GM21367 (cell line): ENCODE data around the gene ITPR3.
"Not testable (repeated sequence)": the region's sequence is repeated elsewhere in the genome, so short reads cannot be mapped to it uniquely, and the experiment has no call there.

Experiments used
- ATAC-seq: cut with Tn5 transposase; IDR thresholded peaks from one replicate; pipeline ENCODE4 v1.9.1; 2021; ENCODE audit not compliant: unreplicated experiment

Gene ITPR3

GRCh38 chr6:33590531-33591198, 30.5 kb upstream of the ITPR3 start:
- no peak for ATAC-seq

- ATAC-seq: no peak
Measured at GRCh38 chr6:33591424-33592032, 29.6 kb upstream of the ITPR3 start.

DNA sequence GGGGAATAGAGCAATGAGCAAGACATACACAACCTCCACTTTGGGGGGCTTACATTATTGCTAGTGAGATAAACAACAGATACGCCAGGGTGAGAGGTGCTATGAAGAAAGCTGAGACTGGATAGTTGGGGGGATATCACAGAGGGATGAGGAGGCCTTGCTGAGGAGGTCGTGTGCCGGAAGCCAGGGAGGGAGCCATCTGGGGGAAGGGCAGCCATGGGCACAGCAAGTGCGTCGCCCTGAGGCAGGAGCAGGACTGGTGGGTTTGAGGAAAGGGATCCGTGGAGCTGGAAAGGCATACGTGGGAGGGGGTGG, 28.9 kb upstream of the ITPR3 start:
- ATAC-seq: no peak

GRCh38 chr6:33592595-33593413, 28.3 kb upstream of the ITPR3 start:
- ATAC-seq: peak; percentile 42

- ATAC-seq: no peak
Measured at GRCh38 chr6:33593414-33593727, 27.8 kb upstream of the ITPR3 start.

GRCh38 chr6:33595001-33595846, 25.9 kb upstream of the ITPR3 start:
- no peak for ATAC-seq

- ATAC-seq: not testable (repeated sequence)
Measured at GRCh38 chr6:33596894-33597293, 24.2 kb upstream of the ITPR3 start.

DNA sequence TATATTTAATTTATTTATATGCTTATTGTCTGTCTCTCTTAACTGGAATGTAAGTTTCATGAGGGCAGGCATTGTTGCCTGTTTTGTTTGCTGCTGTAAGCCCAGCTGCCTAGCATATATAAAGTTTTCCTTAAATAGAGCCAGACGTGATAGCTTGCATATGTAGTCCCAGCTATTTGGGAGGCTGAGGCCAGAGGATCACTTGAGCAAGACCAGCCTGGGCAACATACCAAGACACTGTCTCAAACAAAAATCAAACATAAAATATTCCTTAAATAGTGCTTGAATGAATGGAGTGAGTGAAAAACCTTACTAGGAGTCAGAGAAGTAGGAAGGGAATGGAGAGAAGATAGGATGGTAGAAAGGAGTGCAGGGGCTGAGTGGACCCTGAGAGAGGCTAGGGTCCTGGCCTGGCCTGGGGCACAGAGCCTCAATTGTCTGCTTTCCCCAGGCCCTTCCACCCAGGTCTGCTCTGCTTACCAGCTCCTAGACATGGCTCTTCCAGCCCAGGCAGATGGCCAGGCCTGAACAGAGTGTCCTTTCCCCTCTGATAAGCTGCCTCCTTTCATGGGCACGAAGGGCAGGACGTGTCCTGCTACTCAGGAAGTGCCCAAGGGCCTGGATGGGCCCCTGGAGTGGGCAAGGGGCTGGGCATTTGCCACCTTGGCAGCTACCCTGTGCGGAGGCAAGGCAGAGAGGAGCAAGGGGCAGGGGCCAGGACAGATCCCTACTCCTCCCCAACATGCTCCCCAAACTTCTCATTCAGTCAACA, 23.4 kb upstream of the ITPR3 start:
- ATAC-seq: no peak

DNA sequence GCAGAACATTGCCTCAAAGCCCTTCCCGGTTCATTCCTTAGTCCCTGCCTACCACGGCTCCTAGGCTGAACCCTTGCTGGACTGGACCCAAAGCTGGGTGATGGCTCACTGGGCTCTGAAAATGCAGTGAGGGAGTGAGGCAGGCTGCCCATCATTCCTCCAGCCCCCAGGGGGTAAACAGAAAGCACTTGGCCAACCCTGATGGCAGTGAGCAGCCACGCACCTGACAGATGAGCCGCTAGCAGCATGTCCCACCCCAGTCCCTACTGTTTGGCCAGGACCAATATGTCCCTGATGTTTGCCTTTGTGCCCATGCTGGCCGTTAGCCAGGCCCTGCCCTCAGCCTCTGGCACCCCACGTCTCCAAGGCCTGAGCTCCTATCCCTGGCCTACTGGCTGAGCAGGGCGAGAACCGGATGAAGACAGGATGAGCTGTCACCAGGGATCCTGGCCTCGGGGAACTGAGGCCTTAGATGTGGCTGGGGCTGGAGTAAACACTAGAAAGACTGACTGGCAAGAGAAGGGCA, 21.6 kb upstream of the ITPR3 start:
- ATAC-seq: no peak

DNA sequence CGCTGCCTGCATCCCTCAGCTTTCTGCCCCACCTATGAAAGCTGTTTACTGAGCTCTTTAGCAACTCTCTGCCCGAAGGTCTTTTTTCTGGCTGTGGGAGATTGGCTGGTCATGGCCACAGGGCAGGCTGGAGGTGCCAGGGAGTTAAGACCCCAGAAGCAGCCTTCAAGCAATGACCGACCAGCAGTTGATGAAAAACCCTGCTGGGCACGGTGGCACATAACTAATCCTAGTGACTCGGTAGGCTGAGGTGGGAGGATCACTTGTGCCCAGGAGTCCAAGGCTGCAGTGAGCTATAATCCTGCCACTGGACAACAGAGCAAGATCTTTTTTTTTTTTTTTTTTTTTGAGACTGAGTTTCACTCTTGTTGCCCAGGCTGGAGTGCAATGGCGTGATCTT, 20.4 kb upstream of the ITPR3 start:
- ATAC-seq: no peak

GRCh38 chr6:33602180-33602579, 18.9 kb upstream of the ITPR3 start:
- ATAC-seq: no peak

GRCh38 chr6:33604941-33605854, 15.9 kb upstream of the ITPR3 start:
- no peak for ATAC-seq

GRCh38 chr6:33606642-33607041, 14.5 kb upstream of the ITPR3 start:
- ATAC-seq: no peak

GRCh38 chr6:33607126-33607783, 13.9 kb upstream of the ITPR3 start:
- no peak for ATAC-seq

GRCh38 chr6:33607784-33608161, 13.3 kb upstream of the ITPR3 start:
- ATAC-seq: no peak

- ATAC-seq: no peak
Measured at GRCh38 chr6:33609019-33609418, 12.1 kb upstream of the ITPR3 start.

DNA sequence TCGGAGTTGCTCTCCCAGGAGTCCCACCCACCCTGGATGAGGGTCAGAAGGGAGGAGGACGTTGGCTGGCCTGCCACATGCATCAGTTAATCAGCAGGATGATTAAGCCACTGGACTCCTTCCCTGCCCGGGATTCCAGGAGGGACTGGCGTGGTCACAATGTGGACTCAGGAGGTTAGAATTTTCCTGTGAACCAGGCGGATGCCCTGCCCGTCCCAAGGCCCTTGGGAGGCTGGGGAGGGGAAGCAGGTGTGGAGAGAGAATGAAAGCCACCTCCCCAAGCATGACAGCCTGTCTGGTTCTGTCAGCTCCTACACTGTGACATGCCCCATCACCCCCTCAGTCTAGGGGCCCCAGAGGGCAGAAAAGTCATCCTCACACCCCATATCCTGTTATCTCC, 11.6 kb upstream of the ITPR3 start:
- ATAC-seq: no peak

DNA sequence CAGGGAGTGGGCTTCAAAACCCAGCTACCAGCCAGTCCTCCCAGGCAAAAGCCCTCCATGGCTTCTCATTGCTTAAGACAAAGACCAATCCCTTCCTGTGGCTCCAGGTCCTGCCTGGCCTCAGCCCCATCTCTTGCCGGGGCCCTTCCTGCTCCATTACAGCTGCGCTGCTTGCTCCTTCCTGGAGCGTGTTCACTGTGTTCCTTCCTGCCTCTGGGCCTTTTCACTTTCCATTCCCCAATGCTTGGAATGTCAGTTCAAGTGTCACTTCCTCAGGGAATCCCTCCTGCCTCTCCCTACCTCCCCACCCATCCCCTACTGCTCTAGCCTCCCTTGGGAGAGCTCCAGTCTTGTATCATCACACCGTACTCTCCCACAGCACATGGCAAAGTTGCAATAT, 11.1 kb upstream of the ITPR3 start:
- ATAC-seq: no peak
